ENCODE data around the gene ENPP1.
A peak's percentile ranks its signal among the peaks of the same experiment; 100 is the strongest.

Gene ENPP1

GRCh38 chr6:131917763-131918649 lies 110.2 kb downstream of the ENPP1 start:
- DNase-seq, result no peak

GRCh38 chr6:131918650-131919355 lies 111.0 kb downstream of the ENPP1 start:
- no peak for DNase-seq

- no peak for DNase-seq
Observed at GRCh38 chr6:131920656-131921055, 112.8 kb downstream of the ENPP1 start.

GRCh38 chr6:131923356-131923755 lies 115.5 kb downstream of the ENPP1 start:
- DNase-seq, result peak; percentile 21

- DNase-seq, result no peak
Observed at GRCh38 chr6:131924881-131925474, 117.2 kb downstream of the ENPP1 start.

GRCh38 chr6:131929264-131929663 lies 121.4 kb downstream of the ENPP1 start:
- DNase-seq, result no peak

- DNase-seq, result no peak
Observed at GRCh38 chr6:131929976-131930375, 122.2 kb downstream of the ENPP1 start.

GRCh38 chr6:131931063-131931750 lies 123.4 kb downstream of the ENPP1 start:
- no peak for DNase-seq

- DNase-seq, result no peak
Observed at GRCh38 chr6:131936156-131936555, 128.3 kb downstream of the ENPP1 start.

- DNase-seq, result no peak
Observed at GRCh38 chr6:131937226-131937625, 129.4 kb downstream of the ENPP1 start.

- DNase-seq, result no peak
Observed at GRCh38 chr6:131937703-131938631, 130.1 kb downstream of the ENPP1 start.
